ENCODE results near the gene LRIT3.
A peak's percentile ranks its signal among the peaks of the same experiment; 100 is the strongest.

Gene LRIT3

GRCh38 chr4:109847896-109848442 lies at the start of gene LRIT3:
Gene LRIT3, plus strand, starts transcription at chr4:109848107. Its CDS starts 95 bp downstream, at chr4:109848202.
- DNase-seq = no peak
- intact Hi-C loops (cut with DNase I) = no loop called here

GRCh38 chr4:109798866-109799265 lies 49.0 kb upstream of the LRIT3 start:
- DNase-seq = no peak

GRCh38 chr4:109801099-109801789 lies 46.7 kb upstream of the LRIT3 start:
- intact Hi-C loops (cut with DNase I) = no loop called here
- no peak for DNase-seq

More at GRCh38 chr4:109798866-109799265, 49.0 kb upstream of the LRIT3 start:
- intact Hi-C loops (cut with DNase I) = no loop called here

- intact Hi-C loops (cut with DNase I) = no loop called here
- no peak for DNase-seq
These were observed 46.0 kb upstream of the LRIT3 start, which contains the start of gene CFI for GRCh38 chr4:109801895-109802319. Gene CFI, minus strand, starts transcription at chr4:109801999. Its CDS starts 28 bp downstream, at chr4:109801971.

- peak in 8 of 42 donors; percentile 7 to 40 (median 24) for DNase-seq
- intact Hi-C loops (cut with DNase I) = no loop called here
These were observed 43.9 kb upstream of the LRIT3 start for GRCh38 chr4:109803924-109804571.

GRCh38 chr4:109809655-109810054 lies 38.3 kb upstream of the LRIT3 start:
- DNase-seq = no peak
- intact Hi-C loops (cut with DNase I) = loop anchor here (10.0 kb wide), 2 partner anchors 75 to 105 kb away; partner anchors contain the start of genes CASP6 and PLA2G12A

- intact Hi-C loops (cut with DNase I) = loop anchor here (10.0 kb wide), 2 partner anchors 76 to 106 kb away; partner anchors contain the start of genes CASP6 and PLA2G12A
- no peak for DNase-seq
These were observed 37.1 kb upstream of the LRIT3 start for GRCh38 chr4:109810552-109811387.

- no peak for DNase-seq
- intact Hi-C loops (cut with DNase I) = loop anchor here (10.0 kb wide), 2 partner anchors 77 to 107 kb away; partner anchors contain the start of genes CASP6 and PLA2G12A
These were observed 36.2 kb upstream of the LRIT3 start for GRCh38 chr4:109811707-109812106.

GRCh38 chr4:109815151-109816081 lies 32.5 kb upstream of the LRIT3 start, which contains the start of gene GAR1:
Gene GAR1, plus strand, starts transcription at chr4:109815762. Its CDS starts 403 bp downstream, at chr4:109816165.
- intact Hi-C loops (cut with DNase I) = loop anchor here (5.0 to 10.0 kb wide), 3 partner anchors 81 to 388 kb away; partner anchors contain the start of genes CASP6 and PLA2G12A
- DNase-seq = peak; percentile 85 to 96 (median 91)

GRCh38 chr4:109816082-109816442 lies 31.8 kb upstream of the LRIT3 start:
- DNase-seq = peak in 13 of 42 donors; percentile 2 to 39 (median 17)
- intact Hi-C loops (cut with DNase I) = loop anchor here (5.0 to 10.0 kb wide), 3 partner anchors 81 to 389 kb away; partner anchors contain the start of genes CASP6 and PLA2G12A

GRCh38 chr4:109816894-109817293 lies 31.0 kb upstream of the LRIT3 start:
- no peak for DNase-seq
- intact Hi-C loops (cut with DNase I) = loop anchor here (5.0 to 10.0 kb wide), 3 partner anchors 82 to 390 kb away; partner anchors contain the start of genes CASP6 and PLA2G12A

GRCh38 chr4:109818268-109818667 lies 29.6 kb upstream of the LRIT3 start:
- intact Hi-C loops (cut with DNase I) = loop anchor here (5.0 to 10.0 kb wide), 3 partner anchors 83 to 391 kb away; partner anchors contain the start of genes CASP6 and PLA2G12A
- no peak for DNase-seq

GRCh38 chr4:109820563-109820962 lies 27.3 kb upstream of the LRIT3 start:
- DNase-seq = peak in 19 of 42 donors; percentile 5 to 59 (median 17)
- intact Hi-C loops (cut with DNase I) = no loop called here

- DNase-seq = no peak
- intact Hi-C loops (cut with DNase I) = no loop called here
These were observed 26.7 kb upstream of the LRIT3 start for GRCh38 chr4:109821185-109821584.

- intact Hi-C loops (cut with DNase I) = no loop called here
- no peak for DNase-seq
These were observed 21.2 kb upstream of the LRIT3 start for GRCh38 chr4:109826719-109827118.

- no peak for DNase-seq
- intact Hi-C loops (cut with DNase I) = no loop called here
These were observed 20.2 kb upstream of the LRIT3 start, which contains the start of gene RRH for GRCh38 chr4:109827672-109828071. Gene RRH, plus strand, starts transcription at chr4:109827972. Its CDS starts 56 bp downstream, at chr4:109828028.

GRCh38 chr4:109833756-109834155 lies 14.2 kb upstream of the LRIT3 start:
- intact Hi-C loops (cut with DNase I) = no loop called here
- DNase-seq = no peak

Measured in head of caudate nucleus (tissue), 42 donors.